ENCODE data around the gene FHOD3. TPM values are rescaled to one million over a fixed set of nuclear protein-coding genes. Genes with fewer than 3 reads are reported as not detected.

Gene FHOD3
- total RNA-seq, 1 donor from 2014 or later = 5.6 TPM

DNA sequence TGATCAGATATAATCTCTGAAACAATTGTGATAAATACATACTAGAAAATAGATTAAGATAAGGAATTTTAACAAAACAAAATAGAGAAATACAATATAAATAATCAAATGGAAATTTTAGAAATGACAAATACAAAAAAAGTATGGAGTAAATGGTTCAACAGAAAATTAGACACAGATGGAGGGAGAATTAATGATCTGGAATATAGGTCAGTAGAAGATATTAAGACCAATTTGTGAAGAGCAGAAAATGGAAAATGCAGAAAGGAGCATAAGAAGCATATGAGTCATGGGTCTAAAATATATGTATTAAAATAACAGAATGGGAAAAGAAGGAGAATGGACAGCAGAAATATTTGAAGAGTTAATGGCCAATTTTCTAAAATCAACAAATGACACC, 44.4 kb downstream of the FHOD3 start:
- Histone ChIP-seq H3K27ac (no peak overlapping the region), H3K4me3 (no peak overlapping the region), H3K27me3 (no peaks in the 10 kb centered on the region), H3K4me1 (no peaks in the 10 kb centered on the region), H3K9me3 (no peaks in the 10 kb centered on the region), H3K36me3 (no peaks in the 10 kb centered on the region)
- no peak for DNase-seq (ENCODE audit: extremely low spot score in 2 of 2)
- TF ChIP-seq POLR2A (IDR thresholded peaks at IDR 0.05) (no peak), CTCF (IDR thresholded peaks at IDR 0.05) (no peak), POLR2AphosphoS5 (IDR thresholded peaks at IDR 0.05; ENCODE audit: insufficient read depth in 1 of 2, low read depth in 1 of 2) (no peak)
- intact Hi-C loops (cut with DNase I) = no loop called here

DNA sequence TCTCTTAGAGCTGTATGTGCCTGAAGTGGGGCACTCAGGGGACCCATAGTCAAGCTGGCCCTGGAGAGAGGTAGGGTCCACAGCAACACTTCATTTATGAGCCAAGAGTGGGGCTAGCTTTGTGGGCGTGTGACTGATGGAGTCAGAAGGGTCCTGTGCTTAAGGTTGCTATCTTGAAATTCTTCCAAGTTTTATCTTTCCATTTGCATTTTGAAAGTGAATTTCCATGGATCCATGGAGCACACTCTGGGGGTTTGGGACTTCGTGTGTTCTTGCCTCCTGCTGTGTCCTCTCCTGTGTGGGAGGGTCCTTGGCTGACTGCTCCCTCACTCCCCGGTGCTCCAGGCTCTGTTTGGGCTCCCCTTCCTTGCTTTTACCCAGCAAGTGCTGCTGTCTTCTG, 50.8 kb downstream of the FHOD3 start:
- Histone ChIP-seq H3K4me1 (no peaks in the 10 kb centered on the region), H3K36me3 (no peaks in the 10 kb centered on the region), H3K9me3 (no peaks in the 10 kb centered on the region), H3K27ac (no peak overlapping the region), H3K4me3 (no peak overlapping the region), H3K27me3 (no peaks in the 10 kb centered on the region)
- DNase-seq (ENCODE audit: extremely low spot score in 2 of 2) = no peak
- intact Hi-C loops (cut with DNase I) = no loop called here
- TF ChIP-seq POLR2AphosphoS5 (IDR thresholded peaks at IDR 0.05; ENCODE audit: insufficient read depth in 1 of 2, low read depth in 1 of 2) (no peak), CTCF (IDR thresholded peaks at IDR 0.05) (no peak), POLR2A (IDR thresholded peaks at IDR 0.05) (no peak)

DNA sequence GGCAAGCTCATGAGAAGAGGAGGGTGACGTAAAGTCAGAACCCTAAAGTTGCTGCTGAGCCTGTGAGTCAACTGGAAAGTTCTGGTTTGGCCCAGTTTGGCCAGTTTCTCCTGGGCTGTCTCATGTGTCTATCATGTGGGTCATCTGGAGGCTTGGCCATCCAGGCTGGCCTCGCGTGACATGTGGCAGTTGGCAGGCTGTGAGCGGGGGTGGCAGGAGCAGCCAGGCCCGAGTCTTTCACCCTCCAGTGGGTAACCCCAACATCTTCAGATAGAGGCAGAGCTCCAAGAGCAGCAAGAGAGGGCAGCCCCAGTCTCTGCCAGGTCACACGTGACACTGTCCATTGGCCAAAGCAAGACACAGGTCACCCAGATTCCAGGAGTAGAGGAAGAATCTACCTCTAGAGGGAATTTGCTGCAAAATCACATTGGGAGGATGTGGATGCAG, 51.5 kb downstream of the FHOD3 start:
- no peaks in the 10 kb centered on the region for H3K27me3 ChIP-seq
- no peaks in the 10 kb centered on the region for H3K4me1 ChIP-seq
- H3K36me3 ChIP-seq = no peaks in the 10 kb centered on the region
- H3K27ac ChIP-seq = no peak overlapping the region
- H3K9me3 ChIP-seq = no peaks in the 10 kb centered on the region
- TF ChIP-seq POLR2A (IDR thresholded peaks at IDR 0.05) (no peak), CTCF (IDR thresholded peaks at IDR 0.05) (no peak), POLR2AphosphoS5 (IDR thresholded peaks at IDR 0.05; ENCODE audit: insufficient read depth in 1 of 2, low read depth in 1 of 2) (no peak)
- intact Hi-C loops (cut with DNase I) = no loop called here
- DNase-seq (ENCODE audit: extremely low spot score in 2 of 2) = no peak
- no peak overlapping the region for H3K4me3 ChIP-seq

GRCh38 chr18:36349552-36349951, 52.0 kb downstream of the FHOD3 start:
- Histone ChIP-seq H3K27me3 (no peaks in the 10 kb centered on the region), H3K9me3 (no peaks in the 10 kb centered on the region), H3K27ac (no peak overlapping the region), H3K36me3 (no peaks in the 10 kb centered on the region), H3K4me3 (no peak overlapping the region), H3K4me1 (no peaks in the 10 kb centered on the region)
- no peak for DNase-seq (ENCODE audit: extremely low spot score in 2 of 2)
- TF ChIP-seq POLR2A (IDR thresholded peaks at IDR 0.05) = no peak
- TF ChIP-seq CTCF (IDR thresholded peaks at IDR 0.05) = no peak
- no peak for TF ChIP-seq POLR2AphosphoS5 (IDR thresholded peaks at IDR 0.05; ENCODE audit: insufficient read depth in 1 of 2, low read depth in 1 of 2)
- intact Hi-C loops (cut with DNase I) = no loop called here

- H3K27me3 ChIP-seq = no peaks in the 10 kb centered on the region
- DNase-seq (ENCODE audit: extremely low spot score in 2 of 2) = no peak
- H3K4me1 ChIP-seq = no peaks in the 10 kb centered on the region
- intact Hi-C loops (cut with DNase I) = no loop called here
- no peaks in the 10 kb centered on the region for H3K9me3 ChIP-seq
- H3K4me3 ChIP-seq = no peak overlapping the region
- TF ChIP-seq CTCF (IDR thresholded peaks at IDR 0.05) (no peak), POLR2A (IDR thresholded peaks at IDR 0.05) (no peak), POLR2AphosphoS5 (IDR thresholded peaks at IDR 0.05; ENCODE audit: insufficient read depth in 1 of 2, low read depth in 1 of 2) (no peak)
- no peak overlapping the region for H3K27ac ChIP-seq
- no peaks in the 10 kb centered on the region for H3K36me3 ChIP-seq
Measured at GRCh38 chr18:36350251-36350651, 52.7 kb downstream of the FHOD3 start.
